ENCODE measurements around the gene DTNBP1. TPM values are rescaled to one million over a fixed set of nuclear protein-coding genes. Genes with fewer than 3 reads are reported as not detected.
A peak's percentile ranks its signal among the peaks of the same experiment; 100 is the strongest.

DTNBP1 gene
- total and polyA plus RNA-seq, 2 of the 13 experiments (the other 11 are each of a cell fraction or from before 2014, with no cell fraction given), result 6.6 to 19.1 TPM

- TF ChIP-seq CENPBD1 (CRISPR knock-in tag; IDR thresholded peaks at IDR 0.05; ENCODE audit: borderline replicate concordance, low read depth) (no peak), ZBED4 (CRISPR knock-in tag; IDR thresholded peaks at IDR 0.05; ENCODE audit: borderline replicate concordance) (no peak; the same call in none of the 2 replicates), CTCF (CRISPR knock-in tag; IDR thresholded peaks at IDR 0.05) (peak; percentile 36; the same call in 1 of the 2 replicates), ZFYVE20 (CRISPR knock-in tag; IDR thresholded peaks at IDR 0.05; ENCODE audit: borderline replicate concordance, low read depth) (peak; percentile 74; the same call in 1 of the 2 replicates), AKNA (CRISPR knock-in tag; IDR thresholded peaks at IDR 0.05; ENCODE audit: borderline replicate concordance) (peak; percentile 11; the same call in 1 of the 2 replicates), TRIM24 (CRISPR knock-in tag; IDR thresholded peaks at IDR 0.05) (no peak), SNAPC4 (CRISPR knock-in tag; IDR thresholded peaks at IDR 0.05) (0 out of 2 replicates have a peak, but pooled peaks have one; percentile 31), CREB1 (IDR thresholded peaks at IDR 0.05) (no peak), CREB1 (CRISPR knock-in tag; IDR thresholded peaks at IDR 0.05) (no peak), SRSF4 (IDR thresholded peaks at IDR 0.05; ENCODE audit: low read depth, low read length, poor library complexity, severe bottlenecking) (no peak)
Observed at GRCh38 chr6:15662326-15663129, at the start of gene DTNBP1 (continued).

Data from HepG2 (cell line).